MM.1S (cell line): ENCODE measurements around the gene HSPB1.

Experiments used
- DNase-seq: peaks from one replicate; pipeline ENCODE4 v3.0.0-alpha.2; 2015
- H2AFZ ChIP-seq: fragments of 300-600 bp; sonication (generic); 2 replicates; pipeline ENCODE4 v1.6.0; 2016; ENCODE audit warnings: antibody characterized with exemption, low read length
- H3F3A ChIP-seq: fragments of 300-600 bp; sonication (generic); 2 replicates; pipeline ENCODE4 v1.6.1; 2016; ENCODE audit warnings: mild to moderate bottlenecking, antibody characterized with exemption, low read length, moderate library complexity, mixed read lengths; ENCODE audit not compliant: insufficient read depth
- H3K27ac ChIP-seq: fragments of 300-600 bp; sonication (generic); 2 replicates; pipeline ENCODE4 v1.5.1; 2016; ENCODE audit warnings: mild to moderate bottlenecking, low read length
- H3K27me3 ChIP-seq: fragments of 300-600 bp; sonication (generic); replicated peaks from 2 replicates; pipeline ENCODE4 v1.6.0; 2016; ENCODE audit warnings: low read length; ENCODE audit not compliant: insufficient read depth
- H3K36me3 ChIP-seq: fragments of 300-600 bp; sonication (generic); replicated peaks from 2 replicates; pipeline ENCODE4 v1.6.1; 2016; ENCODE audit warnings: mild to moderate bottlenecking, low read length, mixed read lengths; ENCODE audit not compliant: insufficient read depth
- H3K4me1 ChIP-seq: fragments of 300-600 bp; sonication (generic); 2 replicates; pipeline ENCODE4 v1.6.1; 2016; ENCODE audit warnings: low read length, mixed read lengths
- H3K4me2 ChIP-seq: fragments of 300-600 bp; sonication (generic); 2 replicates; pipeline ENCODE4 v1.6.0; 2016; ENCODE audit warnings: low read depth, low read length
- H3K4me3 ChIP-seq: fragments of 300-600 bp; sonication (generic); 2 replicates; pipeline ENCODE4 v1.5.1; 2016; ENCODE audit warnings: low read length, mixed read lengths
- H3K79me2 ChIP-seq: fragments of 300-600 bp; sonication (generic); 2 replicates; pipeline ENCODE4 v1.6.1; 2016; ENCODE audit warnings: mixed run types, low read length, mixed read lengths
- H3K9ac ChIP-seq: fragments of 300-600 bp; sonication (generic); 2 replicates; pipeline ENCODE4 v1.6.1; 2016; ENCODE audit warnings: low read length, mixed read lengths
- H3K9me2 ChIP-seq: fragments of 300-600 bp; sonication (generic); replicated peaks from 2 replicates; pipeline ENCODE4 v1.6.1; 2016; ENCODE audit warnings: mild to moderate bottlenecking, low read length, mixed read lengths; ENCODE audit not compliant: insufficient read depth
- H3K9me3 ChIP-seq: fragments of 300-600 bp; sonication (generic); replicated peaks from 2 replicates; pipeline ENCODE4 v1.6.1; 2016; ENCODE audit warnings: mild to moderate bottlenecking, low read length, mixed read lengths; ENCODE audit not compliant: insufficient read depth
- H4K20me1 ChIP-seq: fragments of 300-600 bp; sonication (generic); 2 replicates; pipeline ENCODE4 v1.6.1; 2016; ENCODE audit warnings: mild to moderate bottlenecking, low read length, moderate library complexity, mixed read lengths; ENCODE audit not compliant: insufficient read depth
- EZH2 ChIP-seq: fragments of 300-600 bp; sonication (generic); optimal IDR thresholded peaks from 2 replicates; pipeline ENCODE3; 2017; ENCODE audit warnings: low read depth, mild to moderate bottlenecking, antibody characterized with exemption, low read length, mixed read lengths
- EZH2phosphoT487 ChIP-seq: fragments of 300-600 bp; sonication (generic); IDR thresholded peaks from 2 replicates; pipeline ENCODE4 v1.6.1; 2018; ENCODE audit warnings: antibody characterized with exemption, low read length
- TF ChIP-seq, protein P1 (sequence below): fragments of 300-600 bp; sonication (generic); IDR thresholded peaks from 2 replicates; pipeline ENCODE4 v1.5.1; 2016; ENCODE audit warnings: antibody characterized with exemption, low read length, mixed read lengths

The HSPB1 gene

DNA sequence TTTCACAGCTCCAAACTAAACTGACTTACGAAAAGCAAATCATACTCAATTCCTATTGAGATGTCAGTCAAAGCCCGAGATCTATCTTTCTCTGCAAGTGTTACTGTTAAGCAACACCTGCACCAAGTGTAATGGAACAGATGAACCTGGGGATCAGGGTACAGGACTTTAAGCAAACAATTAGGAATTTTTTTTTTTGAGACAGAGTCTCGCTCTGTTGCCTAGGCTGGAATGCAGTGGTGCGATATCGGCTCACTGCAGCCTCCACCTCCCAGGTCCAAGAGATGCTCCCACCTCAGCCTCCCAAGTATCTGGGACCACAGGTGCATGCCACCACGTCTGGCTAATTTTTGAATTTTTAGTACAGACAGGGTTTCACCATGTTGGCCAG, 41.5 kb downstream of the HSPB1 start:
- H3K27ac ChIP-seq: no peak overlapping the region
- no peaks in the 10 kb centered on the region for H3K27me3 ChIP-seq
- H3K9me3 ChIP-seq: no peaks in the 10 kb centered on the region
- H4K20me1 ChIP-seq: peaks cover 39% of the 10 kb centered on the region
- no peaks in the 10 kb centered on the region for H3K9me2 ChIP-seq
- DNase-seq: no peak
- H3K4me1 ChIP-seq: no peaks in the 10 kb centered on the region
- H3K4me3 ChIP-seq: no peak overlapping the region
- TF ChIP-seq EZH2phosphoT487 (no peak), EZH2 (no peak)
- TF ChIP-seq, protein P1, sequence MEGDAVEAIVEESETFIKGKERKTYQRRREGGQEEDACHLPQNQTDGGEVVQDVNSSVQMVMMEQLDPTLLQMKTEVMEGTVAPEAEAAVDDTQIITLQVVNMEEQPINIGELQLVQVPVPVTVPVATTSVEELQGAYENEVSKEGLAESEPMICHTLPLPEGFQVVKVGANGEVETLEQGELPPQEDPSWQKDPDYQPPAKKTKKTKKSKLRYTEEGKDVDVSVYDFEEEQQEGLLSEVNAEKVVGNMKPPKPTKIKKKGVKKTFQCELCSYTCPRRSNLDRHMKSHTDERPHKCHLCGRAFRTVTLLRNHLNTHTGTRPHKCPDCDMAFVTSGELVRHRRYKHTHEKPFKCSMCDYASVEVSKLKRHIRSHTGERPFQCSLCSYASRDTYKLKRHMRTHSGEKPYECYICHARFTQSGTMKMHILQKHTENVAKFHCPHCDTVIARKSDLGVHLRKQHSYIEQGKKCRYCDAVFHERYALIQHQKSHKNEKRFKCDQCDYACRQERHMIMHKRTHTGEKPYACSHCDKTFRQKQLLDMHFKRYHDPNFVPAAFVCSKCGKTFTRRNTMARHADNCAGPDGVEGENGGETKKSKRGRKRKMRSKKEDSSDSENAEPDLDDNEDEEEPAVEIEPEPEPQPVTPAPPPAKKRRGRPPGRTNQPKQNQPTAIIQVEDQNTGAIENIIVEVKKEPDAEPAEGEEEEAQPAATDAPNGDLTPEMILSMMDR: no peak
- H2AFZ ChIP-seq: no peak overlapping the region
- H3K4me2 ChIP-seq: no peak overlapping the region
- peaks cover 100% of the 10 kb centered on the region for H3K79me2 ChIP-seq
- H3K9ac ChIP-seq: no peak overlapping the region
- no peaks in the 10 kb centered on the region; the same call in none of the 2 replicates for H3F3A ChIP-seq
- peaks cover 24% of the 10 kb centered on the region for H3K36me3 ChIP-seq

DNA sequence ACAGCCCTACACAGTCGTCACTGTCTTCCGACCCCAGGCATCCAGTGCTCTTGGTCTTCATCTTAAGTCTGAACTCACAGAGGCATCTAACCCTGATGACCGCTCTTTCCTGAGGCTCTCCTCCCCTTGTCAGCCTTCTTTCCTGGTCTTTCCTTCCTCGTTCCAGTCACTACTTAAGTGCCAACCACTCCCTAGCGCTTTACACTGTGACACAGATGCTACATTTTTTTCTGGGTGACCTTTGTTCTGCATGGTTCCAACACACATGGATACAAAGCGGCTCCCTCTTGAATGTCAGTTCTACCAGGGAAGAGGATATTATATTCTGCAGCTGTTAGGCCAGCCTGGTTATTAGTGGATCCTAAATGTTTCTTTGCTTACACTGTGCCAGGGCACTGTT, 43.6 kb downstream of the HSPB1 start:
- H3K9ac ChIP-seq: no peak overlapping the region
- no peak overlapping the region for H3K4me2 ChIP-seq
- H3K4me1 ChIP-seq: no peaks in the 10 kb centered on the region
- no peaks in the 10 kb centered on the region for H3K27me3 ChIP-seq
- no peak overlapping the region for H2AFZ ChIP-seq
- no peaks in the 10 kb centered on the region for H3K9me3 ChIP-seq
- H4K20me1 ChIP-seq: peaks cover 34% of the 10 kb centered on the region
- H3F3A ChIP-seq: no peaks in the 10 kb centered on the region; the same call in none of the 2 replicates
- TF ChIP-seq EZH2: no peak
- TF ChIP-seq EZH2phosphoT487: no peak
- TF ChIP-seq, protein P1: no peak
- no peak overlapping the region for H3K4me3 ChIP-seq
- no peak for DNase-seq
- H3K27ac ChIP-seq: no peak overlapping the region
- no peaks in the 10 kb centered on the region for H3K9me2 ChIP-seq
- H3K36me3 ChIP-seq: peaks cover 27% of the 10 kb centered on the region
- peaks cover 100% of the 10 kb centered on the region for H3K79me2 ChIP-seq

DNA sequence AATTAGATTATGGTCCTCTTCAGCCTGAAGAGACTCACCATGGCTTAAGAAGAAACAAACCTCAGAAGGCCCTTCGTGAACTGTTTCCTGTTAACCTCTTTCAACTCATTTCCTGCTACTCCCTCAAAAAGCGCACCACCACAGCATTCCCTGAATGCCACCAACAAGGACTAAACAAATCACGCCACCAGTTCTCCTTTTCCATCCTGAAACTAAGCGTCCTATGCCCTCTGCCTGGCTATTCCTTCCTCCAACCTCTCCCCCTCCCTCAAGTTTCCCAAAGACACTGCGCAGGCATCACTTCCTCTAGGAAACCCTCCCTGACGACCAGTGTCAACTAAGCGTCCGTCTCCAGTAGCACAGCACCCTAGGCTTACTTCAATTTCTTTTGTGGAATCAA, 44.3 kb downstream of the HSPB1 start:
- Histone ChIP-seq H3F3A (no peaks in the 10 kb centered on the region; the same call in none of the 2 replicates), H3K4me1 (no peaks in the 10 kb centered on the region), H3K9me3 (no peaks in the 10 kb centered on the region), H3K9me2 (no peaks in the 10 kb centered on the region), H3K79me2 (peaks cover 100% of the 10 kb centered on the region), H2AFZ (no peak overlapping the region), H3K4me3 (no peak overlapping the region), H3K27me3 (no peaks in the 10 kb centered on the region), H3K27ac (no peak overlapping the region), H3K4me2 (no peak overlapping the region), H3K9ac (no peak overlapping the region), H4K20me1 (peaks cover 41% of the 10 kb centered on the region), H3K36me3 (peaks cover 27% of the 10 kb centered on the region)
- DNase-seq: no peak
- no peak for TF ChIP-seq EZH2
- no peak for TF ChIP-seq EZH2phosphoT487
- TF ChIP-seq, protein P1: no peak
